ENCODE data around the gene MEOX1. TPM values are rescaled to one million over a fixed set of nuclear protein-coding genes. Genes with fewer than 3 reads are reported as not detected.

MEOX1 gene
- total RNA-seq, 1 experiment from 2014 or later, result 0.21 TPM

DNA sequence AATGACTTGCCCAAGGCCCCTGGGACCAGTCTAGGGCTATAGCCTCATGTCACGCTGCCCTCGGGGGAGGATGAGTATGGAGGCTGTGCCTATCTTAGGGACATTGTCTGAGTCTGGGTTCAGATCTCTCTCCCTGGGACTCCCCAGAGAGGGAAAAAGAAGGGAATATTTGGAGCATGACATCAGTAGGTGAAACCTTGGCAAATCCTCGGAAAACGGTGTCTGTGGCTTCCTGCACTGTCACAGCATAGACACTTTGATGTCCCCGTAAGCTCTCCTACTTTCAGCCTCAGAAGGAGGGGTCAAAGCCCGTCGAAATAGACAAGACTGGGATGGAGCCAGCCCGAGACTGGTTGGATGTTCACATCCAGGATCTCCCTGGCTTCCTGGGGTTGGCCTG, 11.3 kb downstream of the MEOX1 start:
- no peak for ATAC-seq
- ChIA-PET POLR2A (no interaction called here), CTCF (no interaction called here)
- Histone ChIP-seq H3K27ac (ENCODE audit: low read length) (no peak overlapping the region), H3K36me3 (ENCODE audit: control insufficient read depth, insufficient read depth, low read length) (no peaks in the 10 kb centered on the region), H3K9me3 (ENCODE audit: control insufficient read depth, insufficient read depth, low read depth, low read length) (no peaks in the 10 kb centered on the region), H3K4me3 (ENCODE audit: low read depth in 2 of 2, low read length in 2 of 2) (no peak overlapping the region), H3K27me3 (ENCODE audit: control insufficient read depth, insufficient read depth, low read length) (no peaks in the 10 kb centered on the region), H3K4me1 (ENCODE audit: control insufficient read depth, insufficient read depth, low read length) (no peaks in the 10 kb centered on the region)
- DNase-seq (ENCODE audit: low read depth, low spot score), result no peak
- in situ Hi-C loops (cut with HindIII; ENCODE audit: low pct_unique_long_range_greater_than_20kb, low sequenced_read_pairs) (no loop called here), intact Hi-C loops (cut with micrococcal nuclease; ENCODE audit: unreplicated experiment) (no loop called here)
- TF ChIP-seq, protein P1, sequence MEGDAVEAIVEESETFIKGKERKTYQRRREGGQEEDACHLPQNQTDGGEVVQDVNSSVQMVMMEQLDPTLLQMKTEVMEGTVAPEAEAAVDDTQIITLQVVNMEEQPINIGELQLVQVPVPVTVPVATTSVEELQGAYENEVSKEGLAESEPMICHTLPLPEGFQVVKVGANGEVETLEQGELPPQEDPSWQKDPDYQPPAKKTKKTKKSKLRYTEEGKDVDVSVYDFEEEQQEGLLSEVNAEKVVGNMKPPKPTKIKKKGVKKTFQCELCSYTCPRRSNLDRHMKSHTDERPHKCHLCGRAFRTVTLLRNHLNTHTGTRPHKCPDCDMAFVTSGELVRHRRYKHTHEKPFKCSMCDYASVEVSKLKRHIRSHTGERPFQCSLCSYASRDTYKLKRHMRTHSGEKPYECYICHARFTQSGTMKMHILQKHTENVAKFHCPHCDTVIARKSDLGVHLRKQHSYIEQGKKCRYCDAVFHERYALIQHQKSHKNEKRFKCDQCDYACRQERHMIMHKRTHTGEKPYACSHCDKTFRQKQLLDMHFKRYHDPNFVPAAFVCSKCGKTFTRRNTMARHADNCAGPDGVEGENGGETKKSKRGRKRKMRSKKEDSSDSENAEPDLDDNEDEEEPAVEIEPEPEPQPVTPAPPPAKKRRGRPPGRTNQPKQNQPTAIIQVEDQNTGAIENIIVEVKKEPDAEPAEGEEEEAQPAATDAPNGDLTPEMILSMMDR (IDR thresholded peaks at IDR 0.05), result no peak
- TF ChIP-seq, protein P2, sequence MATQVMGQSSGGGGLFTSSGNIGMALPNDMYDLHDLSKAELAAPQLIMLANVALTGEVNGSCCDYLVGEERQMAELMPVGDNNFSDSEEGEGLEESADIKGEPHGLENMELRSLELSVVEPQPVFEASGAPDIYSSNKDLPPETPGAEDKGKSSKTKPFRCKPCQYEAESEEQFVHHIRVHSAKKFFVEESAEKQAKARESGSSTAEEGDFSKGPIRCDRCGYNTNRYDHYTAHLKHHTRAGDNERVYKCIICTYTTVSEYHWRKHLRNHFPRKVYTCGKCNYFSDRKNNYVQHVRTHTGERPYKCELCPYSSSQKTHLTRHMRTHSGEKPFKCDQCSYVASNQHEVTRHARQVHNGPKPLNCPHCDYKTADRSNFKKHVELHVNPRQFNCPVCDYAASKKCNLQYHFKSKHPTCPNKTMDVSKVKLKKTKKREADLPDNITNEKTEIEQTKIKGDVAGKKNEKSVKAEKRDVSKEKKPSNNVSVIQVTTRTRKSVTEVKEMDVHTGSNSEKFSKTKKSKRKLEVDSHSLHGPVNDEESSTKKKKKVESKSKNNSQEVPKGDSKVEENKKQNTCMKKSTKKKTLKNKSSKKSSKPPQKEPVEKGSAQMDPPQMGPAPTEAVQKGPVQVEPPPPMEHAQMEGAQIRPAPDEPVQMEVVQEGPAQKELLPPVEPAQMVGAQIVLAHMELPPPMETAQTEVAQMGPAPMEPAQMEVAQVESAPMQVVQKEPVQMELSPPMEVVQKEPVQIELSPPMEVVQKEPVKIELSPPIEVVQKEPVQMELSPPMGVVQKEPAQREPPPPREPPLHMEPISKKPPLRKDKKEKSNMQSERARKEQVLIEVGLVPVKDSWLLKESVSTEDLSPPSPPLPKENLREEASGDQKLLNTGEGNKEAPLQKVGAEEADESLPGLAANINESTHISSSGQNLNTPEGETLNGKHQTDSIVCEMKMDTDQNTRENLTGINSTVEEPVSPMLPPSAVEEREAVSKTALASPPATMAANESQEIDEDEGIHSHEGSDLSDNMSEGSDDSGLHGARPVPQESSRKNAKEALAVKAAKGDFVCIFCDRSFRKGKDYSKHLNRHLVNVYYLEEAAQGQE (IDR thresholded peaks at IDR 0.05; ENCODE audit: insufficient read depth in 1 of 2, low read depth in 2 of 2, low read length in 1 of 2), result no peak
- no peak for TF ChIP-seq POLR2AphosphoS5 (IDR thresholded peaks at IDR 0.05; ENCODE audit: low read depth, low read length)
- TF ChIP-seq TCF7L2 (IDR thresholded peaks at IDR 0.05; ENCODE audit: low read depth, low read length), result no peak
- TF ChIP-seq SIN3A (IDR thresholded peaks at IDR 0.05; ENCODE audit: borderline replicate concordance, insufficient read depth, low read depth, low read length), result no peak
- no TSS peak for BruUV-seq (replicated peaks)

DNA sequence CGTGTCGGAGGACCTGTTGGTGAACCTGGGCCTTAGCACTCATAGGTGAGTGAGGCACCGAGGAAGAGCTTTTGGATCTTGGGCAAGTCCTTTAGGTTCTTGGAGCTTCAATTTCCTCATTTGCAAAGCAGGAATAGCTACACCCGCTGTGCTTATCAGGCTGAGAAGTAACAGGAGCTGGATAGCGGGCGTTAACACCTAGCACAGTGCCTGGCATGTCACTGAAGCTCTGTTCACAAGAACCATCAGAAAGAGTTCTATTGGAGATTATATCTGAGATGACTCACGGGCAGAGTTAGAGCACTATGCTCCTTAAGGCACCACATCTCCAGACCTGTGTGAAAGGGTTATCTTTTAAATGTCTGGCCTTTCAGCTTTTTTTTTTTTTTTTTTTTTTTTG, 12.8 kb downstream of the MEOX1 start:
- intact Hi-C loops (cut with micrococcal nuclease; ENCODE audit: unreplicated experiment), result no loop called here
- ChIA-PET POLR2A (interaction anchor here (0.5 to 0.7 kb wide), 2 partner anchors 57 to 275 kb away, joined by 3 to 6 read pairs; no protein-coding TSS in a partner anchor), CTCF (interaction anchor here (0.7 kb wide), 2 partner anchors 12 to 150 kb away, joined by 4 to 10 read pairs; no protein-coding TSS in a partner anchor)

More for the DNA sequence above, 12.8 kb downstream of the MEOX1 start:
- Histone ChIP-seq H3K4me1 (ENCODE audit: control insufficient read depth, insufficient read depth, low read length) (no peaks in the 10 kb centered on the region), H3K4me3 (ENCODE audit: low read depth in 2 of 2, low read length in 2 of 2) (no peak overlapping the region), H3K9me3 (ENCODE audit: control insufficient read depth, insufficient read depth, low read depth, low read length) (no peaks in the 10 kb centered on the region), H3K27ac (ENCODE audit: low read length) (no peak overlapping the region), H3K27me3 (ENCODE audit: control insufficient read depth, insufficient read depth, low read length) (no peaks in the 10 kb centered on the region), H3K36me3 (ENCODE audit: control insufficient read depth, insufficient read depth, low read length) (no peaks in the 10 kb centered on the region)
- TF ChIP-seq SIN3A (IDR thresholded peaks at IDR 0.05; ENCODE audit: borderline replicate concordance, insufficient read depth, low read depth, low read length), result no peak
- TF ChIP-seq, protein P1 (IDR thresholded peaks at IDR 0.05), result no peak
- no peak for TF ChIP-seq TCF7L2 (IDR thresholded peaks at IDR 0.05; ENCODE audit: low read depth, low read length)
- TF ChIP-seq, protein P2 (IDR thresholded peaks at IDR 0.05; ENCODE audit: insufficient read depth in 1 of 2, low read depth in 2 of 2, low read length in 1 of 2), result no peak
- TF ChIP-seq POLR2AphosphoS5 (IDR thresholded peaks at IDR 0.05; ENCODE audit: low read depth, low read length), result no peak
- DNase-seq (ENCODE audit: low read depth, low spot score) (no peak), ATAC-seq (no peak)
- in situ Hi-C loops (cut with HindIII; ENCODE audit: low pct_unique_long_range_greater_than_20kb, low sequenced_read_pairs), result no loop called here
- no TSS peak for BruUV-seq (replicated peaks)

Data from Panc1 (cell line).